Measurements from ENCODE around the gene NME1. TPM values are rescaled to one million over a fixed set of nuclear protein-coding genes. Genes with fewer than 3 reads are reported as not detected.

Gene NME1
- total and polyA plus RNA-seq, 10 of the 15 experiments (the other 5 are each of a cell fraction or from before 2014, with no cell fraction given) = 273 to 1,362 (median 455) TPM

DNA sequence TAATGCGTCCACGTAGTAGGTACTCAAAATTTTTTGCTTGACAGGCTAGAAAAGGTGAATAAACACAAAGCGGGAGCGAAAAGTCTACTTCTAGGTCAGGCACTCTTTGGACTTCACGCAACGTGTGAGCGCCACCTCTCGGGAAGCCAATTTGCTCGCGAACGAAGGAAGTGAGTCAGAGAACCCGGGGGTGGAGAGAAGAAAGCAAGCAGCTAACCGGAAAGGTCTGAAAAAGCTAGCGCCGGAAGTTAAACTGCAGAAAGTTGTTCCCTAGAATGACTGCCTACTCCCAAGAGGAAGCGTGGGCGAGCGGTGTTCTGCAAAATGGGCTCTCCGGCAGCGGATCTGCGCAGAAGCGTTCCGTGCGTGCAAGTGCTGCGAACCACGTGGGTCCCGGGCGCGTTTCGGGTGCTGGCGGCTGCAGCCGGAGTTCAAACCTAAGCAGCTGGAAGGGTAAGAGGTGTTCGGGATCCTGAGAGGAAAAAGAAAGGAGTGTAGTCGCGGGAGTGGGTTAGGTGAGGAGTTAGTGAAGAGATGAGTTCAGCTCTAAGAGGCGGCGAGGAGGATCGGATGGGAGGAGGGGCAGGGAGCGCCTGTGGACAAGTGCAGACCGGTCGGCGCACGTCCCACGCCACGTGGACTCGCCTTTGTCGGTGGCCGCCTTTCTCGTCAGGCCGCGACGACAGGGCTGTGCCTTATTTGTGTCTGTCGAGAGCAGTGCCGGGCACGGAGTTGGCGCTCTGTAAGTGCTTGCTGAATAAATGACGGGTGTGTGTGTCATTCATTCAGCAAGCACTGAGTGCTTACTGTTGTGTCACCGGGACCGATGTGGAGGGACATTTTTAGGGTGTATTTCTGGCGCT lies at the start of gene NME1 (continued):
- TF ChIP-seq RFX5 (IDR thresholded peaks at IDR 0.05; ENCODE audit: low read depth, low read length) = no peak
- TF ChIP-seq SMARCA5 (IDR thresholded peaks at IDR 0.05) = peak; percentile 80
- peak; percentile 80; the same call in 1 of the 2 replicates for TF ChIP-seq PML (IDR thresholded peaks at IDR 0.05; ENCODE audit: low read length)
- TF ChIP-seq MEF2A (IDR thresholded peaks at IDR 0.05; ENCODE audit: insufficient read depth, low read depth, low read length) = peak; percentile 90
- TF ChIP-seq, protein P1, sequence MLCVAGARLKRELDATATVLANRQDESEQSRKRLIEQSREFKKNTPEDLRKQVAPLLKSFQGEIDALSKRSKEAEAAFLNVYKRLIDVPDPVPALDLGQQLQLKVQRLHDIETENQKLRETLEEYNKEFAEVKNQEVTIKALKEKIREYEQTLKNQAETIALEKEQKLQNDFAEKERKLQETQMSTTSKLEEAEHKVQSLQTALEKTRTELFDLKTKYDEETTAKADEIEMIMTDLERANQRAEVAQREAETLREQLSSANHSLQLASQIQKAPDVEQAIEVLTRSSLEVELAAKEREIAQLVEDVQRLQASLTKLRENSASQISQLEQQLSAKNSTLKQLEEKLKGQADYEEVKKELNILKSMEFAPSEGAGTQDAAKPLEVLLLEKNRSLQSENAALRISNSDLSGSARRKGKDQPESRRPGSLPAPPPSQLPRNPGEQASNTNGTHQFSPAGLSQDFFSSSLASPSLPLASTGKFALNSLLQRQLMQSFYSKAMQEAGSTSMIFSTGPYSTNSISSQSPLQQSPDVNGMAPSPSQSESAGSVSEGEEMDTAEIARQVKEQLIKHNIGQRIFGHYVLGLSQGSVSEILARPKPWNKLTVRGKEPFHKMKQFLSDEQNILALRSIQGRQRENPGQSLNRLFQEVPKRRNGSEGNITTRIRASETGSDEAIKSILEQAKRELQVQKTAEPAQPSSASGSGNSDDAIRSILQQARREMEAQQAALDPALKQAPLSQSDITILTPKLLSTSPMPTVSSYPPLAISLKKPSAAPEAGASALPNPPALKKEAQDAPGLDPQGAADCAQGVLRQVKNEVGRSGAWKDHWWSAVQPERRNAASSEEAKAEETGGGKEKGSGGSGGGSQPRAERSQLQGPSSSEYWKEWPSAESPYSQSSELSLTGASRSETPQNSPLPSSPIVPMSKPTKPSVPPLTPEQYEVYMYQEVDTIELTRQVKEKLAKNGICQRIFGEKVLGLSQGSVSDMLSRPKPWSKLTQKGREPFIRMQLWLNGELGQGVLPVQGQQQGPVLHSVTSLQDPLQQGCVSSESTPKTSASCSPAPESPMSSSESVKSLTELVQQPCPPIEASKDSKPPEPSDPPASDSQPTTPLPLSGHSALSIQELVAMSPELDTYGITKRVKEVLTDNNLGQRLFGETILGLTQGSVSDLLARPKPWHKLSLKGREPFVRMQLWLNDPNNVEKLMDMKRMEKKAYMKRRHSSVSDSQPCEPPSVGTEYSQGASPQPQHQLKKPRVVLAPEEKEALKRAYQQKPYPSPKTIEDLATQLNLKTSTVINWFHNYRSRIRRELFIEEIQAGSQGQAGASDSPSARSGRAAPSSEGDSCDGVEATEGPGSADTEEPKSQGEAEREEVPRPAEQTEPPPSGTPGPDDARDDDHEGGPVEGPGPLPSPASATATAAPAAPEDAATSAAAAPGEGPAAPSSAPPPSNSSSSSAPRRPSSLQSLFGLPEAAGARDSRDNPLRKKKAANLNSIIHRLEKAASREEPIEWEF (IDR thresholded peaks at IDR 0.05; ENCODE audit: insufficient replicate concordance, low read depth, low read length) = no peak
- peak; percentile 100 for TF ChIP-seq MYC (IDR thresholded peaks at IDR 0.05; ENCODE audit: insufficient read depth, insufficient read length, insufficient replicate concordance, low read length, severe bottlenecking)
- no peak for TF ChIP-seq SUZ12 (IDR thresholded peaks at IDR 0.05; ENCODE audit: unreplicated experiment)
- TF ChIP-seq NR2C2 (IDR thresholded peaks at IDR 0.05; ENCODE audit: borderline replicate concordance, control insufficient read depth, insufficient read length, low read depth) = no peak
- TF ChIP-seq, protein P2, sequence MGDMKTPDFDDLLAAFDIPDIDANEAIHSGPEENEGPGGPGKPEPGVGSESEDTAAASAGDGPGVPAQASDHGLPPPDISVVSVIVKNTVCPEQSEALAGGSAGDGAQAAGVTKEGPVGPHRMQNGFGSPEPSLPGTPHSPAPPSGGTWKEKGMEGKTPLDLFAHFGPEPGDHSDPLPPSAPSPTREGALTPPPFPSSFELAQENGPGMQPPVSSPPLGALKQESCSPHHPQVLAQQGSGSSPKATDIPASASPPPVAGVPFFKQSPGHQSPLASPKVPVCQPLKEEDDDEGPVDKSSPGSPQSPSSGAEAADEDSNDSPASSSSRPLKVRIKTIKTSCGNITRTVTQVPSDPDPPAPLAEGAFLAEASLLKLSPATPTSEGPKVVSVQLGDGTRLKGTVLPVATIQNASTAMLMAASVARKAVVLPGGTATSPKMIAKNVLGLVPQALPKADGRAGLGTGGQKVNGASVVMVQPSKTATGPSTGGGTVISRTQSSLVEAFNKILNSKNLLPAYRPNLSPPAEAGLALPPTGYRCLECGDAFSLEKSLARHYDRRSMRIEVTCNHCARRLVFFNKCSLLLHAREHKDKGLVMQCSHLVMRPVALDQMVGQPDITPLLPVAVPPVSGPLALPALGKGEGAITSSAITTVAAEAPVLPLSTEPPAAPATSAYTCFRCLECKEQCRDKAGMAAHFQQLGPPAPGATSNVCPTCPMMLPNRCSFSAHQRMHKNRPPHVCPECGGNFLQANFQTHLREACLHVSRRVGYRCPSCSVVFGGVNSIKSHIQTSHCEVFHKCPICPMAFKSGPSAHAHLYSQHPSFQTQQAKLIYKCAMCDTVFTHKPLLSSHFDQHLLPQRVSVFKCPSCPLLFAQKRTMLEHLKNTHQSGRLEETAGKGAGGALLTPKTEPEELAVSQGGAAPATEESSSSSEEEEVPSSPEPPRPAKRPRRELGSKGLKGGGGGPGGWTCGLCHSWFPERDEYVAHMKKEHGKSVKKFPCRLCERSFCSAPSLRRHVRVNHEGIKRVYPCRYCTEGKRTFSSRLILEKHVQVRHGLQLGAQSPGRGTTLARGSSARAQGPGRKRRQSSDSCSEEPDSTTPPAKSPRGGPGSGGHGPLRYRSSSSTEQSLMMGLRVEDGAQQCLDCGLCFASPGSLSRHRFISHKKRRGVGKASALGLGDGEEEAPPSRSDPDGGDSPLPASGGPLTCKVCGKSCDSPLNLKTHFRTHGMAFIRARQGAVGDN (IDR thresholded peaks at IDR 0.05) = peak; percentile 85
- TF ChIP-seq SMAD5 (IDR thresholded peaks at IDR 0.05; ENCODE audit: low read depth) = peak; percentile 80; the same call in 1 of the 2 replicates
- peak; percentile 97 for TF ChIP-seq IRF4 (IDR thresholded peaks at IDR 0.05; ENCODE audit: low read depth, low read length)
- TF ChIP-seq, protein P3, sequence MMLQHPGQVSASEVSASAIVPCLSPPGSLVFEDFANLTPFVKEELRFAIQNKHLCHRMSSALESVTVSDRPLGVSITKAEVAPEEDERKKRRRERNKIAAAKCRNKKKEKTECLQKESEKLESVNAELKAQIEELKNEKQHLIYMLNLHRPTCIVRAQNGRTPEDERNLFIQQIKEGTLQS (IDR thresholded peaks at IDR 0.05; ENCODE audit: borderline replicate concordance, extremely low read depth, low read depth, low read length) = peak; percentile 51; the same call in 1 of the 2 replicates
- peak; percentile 73 for TF ChIP-seq SREBF2 (IDR thresholded peaks at IDR 0.05; ENCODE audit: low read length)
- no peak for TF ChIP-seq ZNF274 (IDR thresholded peaks at IDR 0.05; ENCODE audit: insufficient read depth, insufficient read length)
- TF ChIP-seq CEBPB (IDR thresholded peaks at IDR 0.05; ENCODE audit: borderline replicate concordance in 1 of 2, low read depth in 2 of 2, low read length in 2 of 2) = no peak
- TF ChIP-seq SUPT20H (IDR thresholded peaks at IDR 0.05; ENCODE audit: borderline replicate concordance, control insufficient read depth, low read depth, low read length) = no peak
- no peak for TF ChIP-seq NFYB (IDR thresholded peaks at IDR 0.05; ENCODE audit: insufficient read depth, low read depth, low read length)
- 0 out of 2 replicates have a peak, but pooled peaks have one; percentile 23 for TF ChIP-seq CHD1 (IDR thresholded peaks at IDR 0.05; ENCODE audit: low read depth, low read length)
- TF ChIP-seq MXI1 (IDR thresholded peaks at IDR 0.05; ENCODE audit: low read depth, low read length) = peak; percentile 100
- peak; percentile 98; the same call in 1 of the 2 replicates for TF ChIP-seq RB1 (IDR thresholded peaks at IDR 0.05; ENCODE audit: borderline replicate concordance)

All from GM12878 (cell line).